SKM-1 (cell line): ENCODE measurements around the gene CDK14.

Experiments
- DNase-seq: peaks from one replicate; lab custom pipeline; 2025; ENCODE audit not compliant: unreplicated experiment; lab: John Stamatoyannopoulos, UW

CDK14 gene

GRCh38 chr7:90596671-90597562 lies 796 bp downstream of the CDK14 start:
- DNase-seq = no peak

GRCh38 chr7:90597563-90598253 lies 1.6 kb downstream of the CDK14 start:
- DNase-seq = no peak

- DNase-seq = no peak
These were observed 2.9 kb downstream of the CDK14 start for GRCh38 chr7:90599038-90599437.

- DNase-seq = peak; percentile 53
These were observed 3.9 kb downstream of the CDK14 start for GRCh38 chr7:90599892-90600555.

- no peak for DNase-seq
These were observed 6.2 kb downstream of the CDK14 start for GRCh38 chr7:90602303-90602702.

- DNase-seq = no peak
These were observed 7.2 kb downstream of the CDK14 start for GRCh38 chr7:90603346-90603745.

GRCh38 chr7:90604383-90604782 lies 8.3 kb downstream of the CDK14 start:
- DNase-seq = no peak

GRCh38 chr7:90605055-90605454 lies 8.9 kb downstream of the CDK14 start:
- DNase-seq = no peak

- DNase-seq = no peak
These were observed 11.1 kb downstream of the CDK14 start for GRCh38 chr7:90607196-90607595.

GRCh38 chr7:90610105-90610504 lies 14.0 kb downstream of the CDK14 start:
- no peak for DNase-seq

- DNase-seq = no peak
These were observed 15.0 kb downstream of the CDK14 start for GRCh38 chr7:90611115-90611514.

- no peak for DNase-seq
These were observed 17.0 kb downstream of the CDK14 start for GRCh38 chr7:90613088-90613498.

- no peak for DNase-seq
These were observed 21.3 kb downstream of the CDK14 start for GRCh38 chr7:90617442-90617841.

GRCh38 chr7:90618876-90619275 lies 22.8 kb downstream of the CDK14 start:
- DNase-seq = no peak

- DNase-seq = no peak
These were observed 25.1 kb downstream of the CDK14 start for GRCh38 chr7:90621125-90621746.

GRCh38 chr7:90621747-90622140 lies 25.6 kb downstream of the CDK14 start:
- peak; percentile 18 for DNase-seq

- DNase-seq = no peak
These were observed 26.5 kb downstream of the CDK14 start for GRCh38 chr7:90622670-90623069.

GRCh38 chr7:90624225-90624911 lies 28.2 kb downstream of the CDK14 start:
- DNase-seq = no peak

- no peak for DNase-seq
These were observed 28.9 kb downstream of the CDK14 start for GRCh38 chr7:90625051-90625450.

- no peak for DNase-seq
These were observed 29.4 kb downstream of the CDK14 start for GRCh38 chr7:90625562-90625961.

- DNase-seq = no peak
These were observed 29.9 kb downstream of the CDK14 start for GRCh38 chr7:90626013-90626412.
